ENCODE data around the gene RAB3B. TPM values are rescaled to one million over a fixed set of nuclear protein-coding genes. Genes with fewer than 3 reads are reported as not detected.
A peak's percentile ranks its signal among the peaks of the same experiment; 100 is the strongest.

RAB3B gene
- total and polyA plus RNA-seq, 2 of the 4 experiments (the other 2 are of a cell fraction) = 33.6 to 78.5 TPM

DNA sequence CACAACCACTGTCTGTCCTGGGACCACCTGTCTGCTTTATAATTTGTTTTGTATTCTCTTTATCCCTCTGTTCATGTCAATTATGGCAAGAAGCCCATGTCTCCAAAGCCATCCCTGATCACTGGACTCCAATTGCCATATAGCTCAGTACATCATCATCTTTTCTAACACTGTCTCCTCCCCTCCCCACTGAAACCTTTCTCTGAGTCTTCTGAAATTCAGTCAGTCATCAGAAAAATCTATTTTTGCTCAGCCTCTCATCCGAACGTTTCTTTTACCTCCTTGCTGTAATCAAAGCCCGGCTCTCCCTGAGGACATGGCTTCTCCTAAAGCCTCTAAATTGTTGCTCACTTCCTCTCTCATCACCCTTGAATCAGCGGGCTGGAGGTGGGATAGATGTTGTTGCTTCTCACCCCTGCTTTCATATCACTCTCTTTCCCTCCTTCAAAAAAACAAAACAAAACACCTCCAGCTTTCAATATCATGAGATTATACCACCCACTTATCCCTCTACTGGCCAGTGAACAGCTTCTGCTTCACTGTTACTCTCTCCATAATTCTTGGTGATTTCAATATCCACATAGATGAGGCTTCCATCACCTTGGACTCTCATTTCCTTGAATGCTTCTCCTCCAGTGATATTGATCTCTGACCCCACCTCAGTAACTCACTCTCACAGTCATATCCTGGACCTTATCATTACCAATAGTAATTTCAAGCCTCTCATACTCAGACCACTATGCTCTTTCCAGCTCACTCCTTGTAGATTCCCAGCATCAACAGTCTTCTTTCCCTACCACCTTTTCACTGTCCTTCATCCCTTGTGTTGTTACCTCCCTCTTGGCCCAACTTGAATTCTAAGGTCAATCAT, 27.8 kb downstream of the RAB3B start:
- peak overlapping the region; percentile 63 for H3K14ac ChIP-seq (replicated peaks; ENCODE audit: low read depth, low read length)
- peak overlapping the region; percentile 61; the same call in 1 of the 2 replicates for H3K18ac ChIP-seq (ENCODE audit: low read depth, low read length)
- CTCF ChIA-PET = no interaction called here
- WGBS, 2 experiments (ENCODE audit: extremely low coverage in 2 of 2, insufficient read length in 1 of 2) = 67% methylated on average over 1 of the region's 4 CpGs; no CpG with 5 or more reads in 1 of the 2 experiments
- H2BK5ac ChIP-seq (ENCODE audit: low read depth, low read length, poor library complexity, severe bottlenecking) = peak overlapping the region; percentile 60
- POLR2A ChIA-PET (ENCODE audit: unreplicated experiment) = no interaction called here
- BruUV-seq (replicated peaks) = no TSS peak
- H3K9me3 ChIP-seq (ENCODE audit: control insufficient read depth, insufficient read depth, low read length) = no peaks in the 10 kb centered on the region
- DNase-seq (no peak), ATAC-seq (ENCODE audit: low read depth) (0 out of 2 replicates have a peak, but pooled peaks have one; percentile 24)
- peaks cover 8% of the 10 kb centered on the region for H3K4me1 ChIP-seq (ENCODE audit: control insufficient read depth, insufficient read depth, low read length)
- no peak overlapping the region for H3K56ac ChIP-seq (ENCODE audit: extremely low read depth, insufficient read depth, low read length)
- peaks cover 55 to 82% of the 10 kb centered on the region in 2 experiments for H3K79me1 ChIP-seq (ENCODE audit: low read depth in 1 of 2, low read length in 2 of 2)
- H4K5ac ChIP-seq (ENCODE audit: low read depth, low read length) = peak overlapping the region; percentile 21; the same call in 1 of the 2 replicates
- no peak overlapping the region for H4K91ac ChIP-seq (ENCODE audit: insufficient read depth, low read depth, low read length)
- no peak overlapping the region for H2AFZ ChIP-seq (replicated peaks; ENCODE audit: low read length, poor library complexity)
- peak overlapping the region; percentile 8 for H2AK9ac ChIP-seq (replicated peaks; ENCODE audit: low read depth, low read length, poor library complexity)
- H3K27ac ChIP-seq (ENCODE audit: insufficient read depth, low read length) = no peak overlapping the region
- no peak for TF ChIP-seq MAZ (IDR thresholded peaks at IDR 0.05; ENCODE audit: borderline replicate concordance, low read depth, low read length)
- TF ChIP-seq RFX5 (IDR thresholded peaks at IDR 0.05; ENCODE audit: low read depth, low read length) = no peak
- no peak for TF ChIP-seq FOS (IDR thresholded peaks at IDR 0.05; ENCODE audit: low read depth, low read length)
- TF ChIP-seq, protein P1, sequence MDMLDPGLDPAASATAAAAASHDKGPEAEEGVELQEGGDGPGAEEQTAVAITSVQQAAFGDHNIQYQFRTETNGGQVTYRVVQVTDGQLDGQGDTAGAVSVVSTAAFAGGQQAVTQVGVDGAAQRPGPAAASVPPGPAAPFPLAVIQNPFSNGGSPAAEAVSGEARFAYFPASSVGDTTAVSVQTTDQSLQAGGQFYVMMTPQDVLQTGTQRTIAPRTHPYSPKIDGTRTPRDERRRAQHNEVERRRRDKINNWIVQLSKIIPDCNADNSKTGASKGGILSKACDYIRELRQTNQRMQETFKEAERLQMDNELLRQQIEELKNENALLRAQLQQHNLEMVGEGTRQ (IDR thresholded peaks at IDR 0.05; ENCODE audit: low read depth, low read length) = no peak
- TF ChIP-seq, protein P2, sequence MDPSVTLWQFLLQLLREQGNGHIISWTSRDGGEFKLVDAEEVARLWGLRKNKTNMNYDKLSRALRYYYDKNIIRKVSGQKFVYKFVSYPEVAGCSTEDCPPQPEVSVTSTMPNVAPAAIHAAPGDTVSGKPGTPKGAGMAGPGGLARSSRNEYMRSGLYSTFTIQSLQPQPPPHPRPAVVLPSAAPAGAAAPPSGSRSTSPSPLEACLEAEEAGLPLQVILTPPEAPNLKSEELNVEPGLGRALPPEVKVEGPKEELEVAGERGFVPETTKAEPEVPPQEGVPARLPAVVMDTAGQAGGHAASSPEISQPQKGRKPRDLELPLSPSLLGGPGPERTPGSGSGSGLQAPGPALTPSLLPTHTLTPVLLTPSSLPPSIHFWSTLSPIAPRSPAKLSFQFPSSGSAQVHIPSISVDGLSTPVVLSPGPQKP (IDR thresholded peaks at IDR 0.05; ENCODE audit: borderline replicate concordance, low read depth, low read length) = no peak
- TF ChIP-seq RAD21 (IDR thresholded peaks at IDR 0.05; ENCODE audit: low read length) = no peak
- TF ChIP-seq MXI1 (IDR thresholded peaks at IDR 0.05; ENCODE audit: borderline replicate concordance, low read depth, low read length) = no peak
- no peak for TF ChIP-seq SMC3 (IDR thresholded peaks at IDR 0.05; ENCODE audit: low read depth, low read length)
- TF ChIP-seq BHLHE40 (IDR thresholded peaks at IDR 0.05; ENCODE audit: low read depth, low read length) = no peak
- TF ChIP-seq RCOR1 (IDR thresholded peaks at IDR 0.05; ENCODE audit: insufficient replicate concordance, low read length) = no peak
- intact Hi-C loops (cut with micrococcal nuclease) (no loop called here), in situ Hi-C loops (cut with MboI; ENCODE audit: low sequenced_read_pairs) (no loop called here), dilution Hi-C loops (cut with HindIII; ENCODE audit: low sequenced_read_pairs, unreplicated experiment) (no loop called here)
- peak overlapping the region; percentile 42; the same call in 1 of the 2 replicates for H3K4ac ChIP-seq (ENCODE audit: low read depth, low read length)
- peak overlapping the region in 1 of 2 experiments; percentile 68; a peak in 2 of 4 replicates for H4K8ac ChIP-seq (ENCODE audit: low read depth in 2 of 2, low read length in 2 of 2)
- no peaks in the 10 kb centered on the region for H4K20me1 ChIP-seq (ENCODE audit: insufficient read depth, low read length)
- no peak overlapping the region for H3K9ac ChIP-seq (ENCODE audit: low read depth, low read length)
- H3K23ac ChIP-seq (ENCODE audit: low read depth, low read length) = peak overlapping the region; percentile 80; the same call in 1 of the 2 replicates
- H3K4me2 ChIP-seq (ENCODE audit: low read depth, low read length) = peak overlapping the region; percentile 23; the same call in 1 of the 2 replicates
- H3K27me3 ChIP-seq (ENCODE audit: control insufficient read depth, insufficient read depth, low read length) = no peaks in the 10 kb centered on the region
- no peak overlapping the region for H3K4me3 ChIP-seq (ENCODE audit: insufficient read depth, low read depth, low read length)
- H2BK15ac ChIP-seq (ENCODE audit: low read depth, low read length) = peak overlapping the region; percentile 9; the same call in 1 of the 3 replicates
- H2AK5ac ChIP-seq (ENCODE audit: low read depth, low read length) = peak overlapping the region; percentile 55; the same call in 1 of the 2 replicates
- peaks cover 14% of the 10 kb centered on the region for H3K9me1 ChIP-seq (ENCODE audit: insufficient read depth, low read length)
- peak overlapping the region; percentile 18; the same call in 1 of the 2 replicates for H2BK120ac ChIP-seq (ENCODE audit: low read depth, low read length)
- H2BK20ac ChIP-seq (ENCODE audit: low read depth, low read length) = 0 out of 2 replicates have a peak overlapping the region, but pooled peaks have one; percentile 28
- peaks cover 21% of the 10 kb centered on the region for H3K36me3 ChIP-seq (ENCODE audit: control insufficient read depth, insufficient read depth, low read length)

Data from IMR-90 (cell line).